KOPT-K1 (cell line): ENCODE data around the gene ABHD18.
"Not testable (repeated sequence)": the region's sequence is repeated elsewhere in the genome, so short reads cannot be mapped to it uniquely, and the experiment has no call there.

Experiments used
- H3K27ac ChIP-seq: fragments of 200-600 bp; sonication (generic); 2 replicates; pipeline ENCODE4 v1.5.1; 2016; ENCODE audit warnings: antibody characterized with exemption, mild to moderate bottlenecking, low read depth, low read length; ENCODE audit not compliant: poor library complexity, severe bottlenecking
- H3K36me3 ChIP-seq: fragments of 200-600 bp; sonication (generic); 2 replicates; pipeline ENCODE4 v1.5.1; 2017; ENCODE audit warnings: antibody characterized with exemption, mild to moderate bottlenecking, low read length, moderate library complexity; ENCODE audit not compliant: insufficient read depth
- H3K9me3 ChIP-seq: fragments of 200-600 bp; sonication (generic); 2 replicates; pipeline ENCODE4 v1.5.1; 2017; ENCODE audit warnings: antibody characterized with exemption, low read length, mild to moderate bottlenecking; ENCODE audit not compliant: insufficient read depth, poor library complexity, severe bottlenecking

Gene ABHD18

GRCh38 chr4:127968586-127968985, 3.4 kb downstream of the ABHD18 start:
- peaks cover 30% of the 10 kb centered on the region for H3K36me3 ChIP-seq
- H3K27ac ChIP-seq, result no peak overlapping the region
- H3K9me3 ChIP-seq, result no peaks in the 10 kb centered on the region

DNA sequence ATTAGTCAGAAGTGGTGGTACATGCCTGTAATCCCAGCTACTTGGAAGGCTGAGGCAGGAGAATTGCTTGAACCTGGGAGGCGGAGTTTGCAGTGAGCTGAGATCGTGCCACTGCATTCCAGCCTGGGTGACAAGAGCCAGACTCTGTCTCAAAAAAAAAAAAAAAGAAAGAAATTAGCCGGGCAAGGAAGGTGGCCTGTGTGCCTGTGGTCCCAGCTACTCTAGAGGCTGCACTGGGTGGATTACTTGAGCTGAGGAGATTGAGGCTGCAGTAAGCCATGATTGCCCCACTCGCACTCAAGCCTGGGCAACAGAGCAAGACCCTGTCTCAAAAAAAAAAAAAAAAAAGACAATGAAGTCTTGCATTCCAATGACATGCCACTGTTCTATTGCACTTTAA, 5.7 kb downstream of the ABHD18 start:
- H3K27ac ChIP-seq, H3K9me3 ChIP-seq: not testable (repeated sequence)
- H3K36me3 ChIP-seq, result peaks cover 44% of the 10 kb centered on the region

DNA sequence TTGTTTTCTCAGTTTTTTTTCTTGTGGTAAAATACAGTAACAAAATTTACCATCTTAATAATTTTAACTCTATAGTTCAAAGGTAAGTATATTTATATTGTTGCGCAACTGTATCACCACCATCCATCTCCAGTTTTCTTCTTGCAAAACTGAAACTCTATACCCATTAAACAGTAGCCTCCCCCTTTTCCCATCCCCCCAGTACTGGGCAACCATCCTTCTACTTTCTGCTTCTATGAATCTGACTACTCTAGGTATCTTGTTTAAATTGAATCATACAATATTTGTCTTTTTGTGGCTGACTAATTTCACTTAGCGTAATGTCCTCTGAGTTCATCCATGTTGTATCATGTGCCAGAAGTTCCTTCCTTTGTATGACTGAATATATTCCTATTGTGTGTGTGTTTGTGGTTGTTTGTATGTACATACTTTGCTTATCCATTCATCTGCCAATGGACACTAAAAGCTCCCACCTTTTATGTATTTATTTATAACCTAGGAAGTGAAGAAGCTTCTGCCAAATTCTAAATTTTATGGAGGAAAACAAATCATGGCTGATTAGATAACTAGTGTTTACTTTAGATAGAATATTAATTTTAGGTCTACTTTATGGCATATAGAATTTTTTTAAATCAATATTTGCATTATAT, 10.0 kb downstream of the ABHD18 start:
- Histone ChIP-seq H3K36me3 (peaks cover 52% of the 10 kb centered on the region), H3K27ac (no peak overlapping the region)

GRCh38 chr4:127978930-127979329, 13.7 kb downstream of the ABHD18 start:
- H3K9me3 ChIP-seq, result peaks cover 11% of the 10 kb centered on the region
- no peak overlapping the region for H3K27ac ChIP-seq
- peaks cover 37% of the 10 kb centered on the region for H3K36me3 ChIP-seq

More for the DNA sequence above, 10.0 kb downstream of the ABHD18 start:
- peaks cover 11% of the 10 kb centered on the region for H3K9me3 ChIP-seq

DNA sequence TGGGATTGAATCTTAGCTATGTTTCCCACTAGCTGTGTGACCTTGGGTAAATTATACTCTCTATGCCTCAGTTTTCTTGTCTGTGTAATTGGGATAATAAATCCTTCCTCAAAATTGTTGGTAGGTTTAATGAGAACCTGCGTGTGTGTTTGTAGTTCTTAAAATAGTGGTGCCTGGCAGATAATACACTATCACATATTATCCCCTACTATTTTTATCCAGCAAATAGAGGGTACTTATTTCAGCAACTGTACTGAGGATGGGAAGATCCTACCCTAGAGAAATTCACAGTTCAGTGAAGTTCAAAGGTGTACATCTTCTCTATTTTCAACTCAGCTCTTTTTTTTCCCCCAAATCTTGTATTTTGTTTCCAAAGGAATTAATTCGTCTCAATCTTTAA, 17.2 kb downstream of the ABHD18 start:
- Histone ChIP-seq H3K36me3 (peaks cover 53% of the 10 kb centered on the region), H3K27ac (no peak overlapping the region), H3K9me3 (peaks cover 11% of the 10 kb centered on the region)

GRCh38 chr4:127985989-127986388, 20.8 kb downstream of the ABHD18 start:
- peaks cover 73% of the 10 kb centered on the region for H3K36me3 ChIP-seq
- H3K27ac ChIP-seq, result no peak overlapping the region
- H3K9me3 ChIP-seq, result no peaks in the 10 kb centered on the region

DNA sequence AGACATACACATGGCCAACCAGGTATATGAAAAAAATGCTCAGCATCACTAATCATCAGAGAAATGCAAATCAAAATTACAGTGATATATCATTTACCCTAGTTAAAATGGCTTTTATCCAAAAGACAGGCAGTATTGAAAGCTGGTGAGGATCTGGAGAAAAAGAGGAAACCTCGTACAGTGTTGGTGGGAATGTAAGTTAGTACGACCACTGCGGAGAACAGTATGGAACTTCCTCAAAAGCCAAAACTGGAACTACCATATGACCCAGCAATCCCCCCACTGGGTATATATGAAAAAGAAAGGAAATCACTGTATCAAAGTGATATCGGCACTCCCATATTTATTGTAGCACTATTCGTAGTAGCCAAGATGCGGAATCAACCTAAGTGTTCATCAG, 23.4 kb downstream of the ABHD18 start:
- Histone ChIP-seq H3K27ac (no peak overlapping the region), H3K9me3 (no peaks in the 10 kb centered on the region), H3K36me3 (peaks cover 93% of the 10 kb centered on the region)

- Histone ChIP-seq H3K27ac (no peak overlapping the region), H3K9me3 (peaks cover 18% of the 10 kb centered on the region), H3K36me3 (peaks cover 94% of the 10 kb centered on the region)
Measured at GRCh38 chr4:127993151-127993550, 27.9 kb downstream of the ABHD18 start.

DNA sequence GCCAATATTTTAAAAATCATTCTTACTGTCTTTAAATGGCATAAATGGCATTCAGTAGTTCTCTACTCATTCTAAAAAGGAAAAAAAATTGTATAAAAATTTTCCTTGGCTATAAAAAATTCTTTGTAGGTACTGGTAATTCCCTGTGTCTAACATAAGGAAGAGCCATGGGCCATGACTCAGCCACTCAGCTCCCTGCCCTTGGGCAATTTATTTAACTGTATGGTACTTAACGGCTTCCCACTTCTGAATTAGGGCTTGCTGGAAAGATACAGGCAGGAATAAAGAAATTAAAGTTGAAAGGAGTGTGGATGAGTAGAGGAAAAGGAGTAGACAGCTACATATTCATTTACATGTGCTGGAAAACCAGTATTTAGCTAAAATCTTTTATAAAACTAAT, 30.6 kb downstream of the ABHD18 start:
- H3K27ac ChIP-seq, result no peak overlapping the region
- peaks cover 33% of the 10 kb centered on the region for H3K9me3 ChIP-seq
- peaks cover 87% of the 10 kb centered on the region for H3K36me3 ChIP-seq

- H3K9me3 ChIP-seq, result peaks cover 33% of the 10 kb centered on the region
- H3K27ac ChIP-seq, result not testable (repeated sequence)
- peaks cover 81% of the 10 kb centered on the region for H3K36me3 ChIP-seq
Measured at GRCh38 chr4:127996521-127996920, 31.3 kb downstream of the ABHD18 start.

GRCh38 chr4:127997534-127998388, 32.6 kb downstream of the ABHD18 start:
- Histone ChIP-seq H3K36me3 (peaks cover 80% of the 10 kb centered on the region), H3K27ac (no peak overlapping the region), H3K9me3 (peaks cover 33% of the 10 kb centered on the region)

DNA sequence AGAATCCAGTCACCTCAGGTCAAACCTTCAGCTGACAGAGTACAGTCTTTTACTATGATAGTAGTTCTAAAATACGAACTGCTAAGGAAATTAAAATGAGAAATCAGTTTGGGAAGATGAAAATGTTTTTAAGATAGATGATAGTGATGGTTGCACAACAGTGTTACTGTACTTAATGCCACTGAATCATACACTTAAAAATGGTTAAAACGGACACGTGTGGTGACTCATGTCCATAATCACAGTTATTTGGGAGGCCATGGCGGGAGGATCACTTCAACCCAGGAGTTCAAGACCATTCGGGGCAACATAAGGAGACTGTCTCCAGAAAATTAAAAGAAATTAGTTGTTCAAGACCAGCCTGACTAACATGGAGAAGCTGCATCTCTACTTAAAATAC, 41.4 kb downstream of the ABHD18 start:
- H3K36me3 ChIP-seq, result peaks cover 61% of the 10 kb centered on the region
- no peaks in the 10 kb centered on the region for H3K9me3 ChIP-seq
- H3K27ac ChIP-seq, result no peak overlapping the region

DNA sequence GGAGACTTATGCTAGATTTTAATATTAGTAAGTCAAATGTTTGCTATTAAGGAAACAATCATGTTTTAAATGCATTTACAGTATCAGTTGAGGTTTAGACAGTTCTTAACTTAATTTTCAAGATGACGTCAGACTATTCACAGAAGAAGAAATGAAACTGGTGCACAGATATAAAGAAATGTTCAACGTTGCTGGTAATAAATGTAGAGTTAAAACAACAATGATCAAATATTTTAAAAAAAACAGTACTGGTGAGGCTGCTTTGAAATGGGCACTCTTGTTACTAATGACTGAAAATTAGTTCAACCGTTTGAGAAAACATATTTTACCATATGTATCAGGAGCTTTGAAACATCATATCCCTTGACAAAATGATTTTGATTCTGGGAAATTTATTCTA, 44.2 kb downstream of the ABHD18 start:
- no peaks in the 10 kb centered on the region for H3K9me3 ChIP-seq
- no peak overlapping the region for H3K27ac ChIP-seq
- peaks cover 67% of the 10 kb centered on the region for H3K36me3 ChIP-seq

GRCh38 chr4:128025319-128025718, 60.1 kb downstream of the ABHD18 start:
- no peaks in the 10 kb centered on the region for H3K9me3 ChIP-seq
- no peak overlapping the region for H3K27ac ChIP-seq
- peaks cover 95% of the 10 kb centered on the region for H3K36me3 ChIP-seq

DNA sequence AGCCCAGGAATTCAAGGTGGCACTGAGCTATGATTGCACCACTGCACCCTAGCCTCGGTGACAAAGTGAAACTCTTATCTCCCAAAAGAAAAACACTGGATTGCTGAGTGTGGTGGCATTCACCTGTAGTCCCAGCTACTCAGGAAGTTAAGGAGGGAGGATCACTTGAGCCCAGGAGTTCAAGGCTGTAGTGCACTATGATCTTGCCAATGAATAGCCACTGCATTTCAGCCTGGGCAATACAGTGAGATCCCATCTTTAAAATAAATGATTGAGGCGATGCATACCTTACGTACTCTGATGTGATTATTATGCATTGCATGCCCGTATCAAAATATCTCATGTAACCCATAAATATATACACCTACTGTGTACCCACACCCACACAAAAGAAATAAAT, 64.7 kb downstream of the ABHD18 start:
- H3K36me3 ChIP-seq, result peaks cover 80% of the 10 kb centered on the region
- H3K27ac ChIP-seq, result no peak overlapping the region
- no peaks in the 10 kb centered on the region for H3K9me3 ChIP-seq
